A673 (cell line): ENCODE measurements around the gene EMC9. TPM values are rescaled to one million over a fixed set of nuclear protein-coding genes. Genes with fewer than 3 reads are reported as not detected.

ENCODE experiments used
- BruUV-seq: library from RNA; stranded (reverse); fragments of 400-500 nt; replicated peaks from 2 replicates; lab custom pipeline; 2021; lab: Mats Ljungman, UMichigan
- CTCF ChIA-PET: fragments of 300-600 bp; sonication (Branson Sonifier 250); formaldehyde crosslinking; loops from one replicate; lab custom pipeline; 2022; ENCODE audit warnings: antibody characterized with exemption; lab: Charles Lee
- POLR2A ChIA-PET: fragments of 300-600 bp; sonication (Branson Sonifier 250); formaldehyde crosslinking; loops from one replicate; lab custom pipeline; 2022; ENCODE audit warnings: antibody characterized with exemption; ENCODE audit not compliant: low non-redundant PET; lab: Charles Lee
- DNase-seq: peaks from one replicate; pipeline ENCODE4 v3.0.0-alpha.2; 2015; ENCODE audit warnings: low spot score
- H3K27ac ChIP-seq: fragments of 200-600 bp; sonication (generic); 2 replicates; pipeline ENCODE4 v1.5.1; 2016; ENCODE audit warnings: mixed run types, low read depth, mild to moderate bottlenecking, mixed read lengths, antibody characterized with exemption, low read length; ENCODE audit not compliant: poor library complexity, severe bottlenecking
- H3K27me3 ChIP-seq: fragments of 200-600 bp; sonication (generic); replicated peaks from 2 replicates; pipeline ENCODE4 v1.6.1; 2017; ENCODE audit warnings: mixed run types, low read depth, mild to moderate bottlenecking, mixed read lengths, antibody characterized with exemption, low read length; ENCODE audit not compliant: insufficient read depth, poor library complexity
- H3K36me3 ChIP-seq: fragments of 200-600 bp; sonication (generic); 2 replicates; pipeline ENCODE4 v1.6.1; 2016; ENCODE audit warnings: mixed run types, mild to moderate bottlenecking, mixed read lengths, antibody characterized with exemption, low read length; ENCODE audit not compliant: insufficient read depth, poor library complexity, severe bottlenecking
- H3K4me1 ChIP-seq: fragments of 200-600 bp; sonication (generic); 2 replicates; pipeline ENCODE4 v1.6.1; 2017; ENCODE audit warnings: mixed run types, mild to moderate bottlenecking, mixed read lengths, antibody characterized with exemption, low read length; ENCODE audit not compliant: insufficient read depth, poor library complexity, severe bottlenecking
- H3K4me3 ChIP-seq: fragments of 200-600 bp; sonication (generic); 2 replicates; pipeline ENCODE4 v1.5.1; 2016; ENCODE audit warnings: low read depth, mixed run types, mild to moderate bottlenecking, mixed read lengths, low read length; ENCODE audit not compliant: poor library complexity, severe bottlenecking
- H3K9me3 ChIP-seq: fragments of 200-600 bp; sonication (generic); 2 replicates; pipeline ENCODE4 v1.6.1; 2016; ENCODE audit warnings: mixed run types, low read depth, mild to moderate bottlenecking, mixed read lengths, antibody characterized with exemption, low read length; ENCODE audit not compliant: poor library complexity, severe bottlenecking
- EZH2 ChIP-seq: fragments of 200-600 bp; sonication (generic); IDR thresholded peaks from 2 replicates; pipeline ENCODE4 v1.6.1; 2017; ENCODE audit warnings: borderline replicate concordance, low read depth, mild to moderate bottlenecking, mixed read lengths, antibody characterized with exemption, low read length; ENCODE audit not compliant: poor library complexity, severe bottlenecking
- intact Hi-C: fragments of 100-400 bp; cut with micrococcal nuclease; formaldehyde crosslinking; loops from one replicate; pipeline ENCODE4 v1.10.0; 2022; ENCODE audit not compliant: unreplicated experiment
- total RNA-seq: library from RNA; stranded (reverse); gene quantifications from 2 replicates; pipeline ENCODE4 v1.2.3, GENCODE V29; 2021
- TF ChIP-seq, protein P1 (sequence below): fragments of 300-800, 200-600 bp; sonication (generic); conservative IDR thresholded peaks from 2 replicates; pipeline ENCODE4 v1.5.1; 2017; ENCODE audit warnings: low read depth, mild to moderate bottlenecking, antibody characterized with exemption, low read length, moderate library complexity, mixed read lengths

EMC9 gene
- total RNA-seq, 1 experiment from 2014 or later: 36.8 TPM

DNA sequence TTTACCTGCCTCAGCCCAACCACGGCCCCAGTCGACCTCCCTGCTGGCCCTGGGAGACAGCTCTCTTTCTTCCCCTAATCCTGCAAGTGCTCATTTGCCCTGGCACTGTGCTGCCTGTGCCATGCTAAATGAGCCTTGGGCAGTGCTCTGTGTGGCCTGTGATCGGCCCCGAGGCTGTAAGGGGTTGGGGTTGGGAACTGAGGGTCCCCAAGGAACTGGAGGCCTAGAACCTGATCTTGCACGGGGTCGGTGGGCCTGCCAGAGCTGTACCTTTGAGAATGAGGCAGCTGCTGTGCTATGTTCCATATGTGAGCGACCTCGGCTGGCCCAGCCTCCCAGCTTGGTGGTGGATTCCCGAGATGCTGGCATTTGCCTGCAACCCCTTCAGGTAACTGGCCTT, 8.7 kb upstream of the EMC9 start:
- no peaks in the 10 kb centered on the region for H3K9me3 ChIP-seq
- intact Hi-C loops: no loop called here
- no peak for TF ChIP-seq EZH2
- TF ChIP-seq, protein P1, sequence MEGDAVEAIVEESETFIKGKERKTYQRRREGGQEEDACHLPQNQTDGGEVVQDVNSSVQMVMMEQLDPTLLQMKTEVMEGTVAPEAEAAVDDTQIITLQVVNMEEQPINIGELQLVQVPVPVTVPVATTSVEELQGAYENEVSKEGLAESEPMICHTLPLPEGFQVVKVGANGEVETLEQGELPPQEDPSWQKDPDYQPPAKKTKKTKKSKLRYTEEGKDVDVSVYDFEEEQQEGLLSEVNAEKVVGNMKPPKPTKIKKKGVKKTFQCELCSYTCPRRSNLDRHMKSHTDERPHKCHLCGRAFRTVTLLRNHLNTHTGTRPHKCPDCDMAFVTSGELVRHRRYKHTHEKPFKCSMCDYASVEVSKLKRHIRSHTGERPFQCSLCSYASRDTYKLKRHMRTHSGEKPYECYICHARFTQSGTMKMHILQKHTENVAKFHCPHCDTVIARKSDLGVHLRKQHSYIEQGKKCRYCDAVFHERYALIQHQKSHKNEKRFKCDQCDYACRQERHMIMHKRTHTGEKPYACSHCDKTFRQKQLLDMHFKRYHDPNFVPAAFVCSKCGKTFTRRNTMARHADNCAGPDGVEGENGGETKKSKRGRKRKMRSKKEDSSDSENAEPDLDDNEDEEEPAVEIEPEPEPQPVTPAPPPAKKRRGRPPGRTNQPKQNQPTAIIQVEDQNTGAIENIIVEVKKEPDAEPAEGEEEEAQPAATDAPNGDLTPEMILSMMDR: no peak
- ChIA-PET CTCF (no interaction called here), POLR2A (no interaction called here)
- H3K36me3 ChIP-seq: peaks cover 43% of the 10 kb centered on the region
- no peak for DNase-seq
- H3K4me3 ChIP-seq: no peak overlapping the region
- no peaks in the 10 kb centered on the region for H3K27me3 ChIP-seq
- BruUV-seq: no TSS peak
- peaks cover 12% of the 10 kb centered on the region for H3K4me1 ChIP-seq
- H3K27ac ChIP-seq: no peak overlapping the region

DNA sequence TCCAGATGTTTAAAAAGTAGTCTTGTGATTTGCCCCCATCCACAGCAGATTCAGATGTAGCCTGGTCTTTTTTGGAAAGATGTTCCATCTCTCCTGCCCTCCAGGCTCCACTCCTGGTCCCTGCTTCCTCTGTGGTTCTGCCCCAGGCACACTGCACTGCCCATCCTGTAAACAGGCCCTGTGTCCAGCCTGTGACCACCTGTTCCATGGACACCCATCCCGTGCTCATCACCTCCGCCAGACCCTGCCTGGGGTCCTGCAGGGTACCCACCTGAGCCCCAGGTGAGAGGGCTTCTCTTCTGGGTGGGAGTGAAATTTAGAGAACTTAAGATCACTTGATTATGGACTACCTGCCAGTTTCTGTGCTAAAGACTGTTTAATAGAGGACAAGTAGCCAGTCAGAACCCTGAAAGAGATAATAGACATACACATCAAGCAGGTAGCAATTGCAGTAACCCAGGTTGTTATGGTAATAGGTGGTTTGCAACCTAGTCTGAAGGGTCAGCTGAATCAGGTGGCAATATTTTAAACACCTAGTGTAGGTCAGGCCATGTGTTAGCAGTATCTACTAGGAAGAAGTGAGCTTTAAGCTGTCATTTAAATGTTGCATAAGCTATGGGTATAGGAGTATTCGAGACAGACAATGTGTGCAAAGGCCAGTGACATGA, 8.0 kb upstream of the EMC9 start:
- BruUV-seq: no TSS peak
- intact Hi-C loops: loop anchor here (5.0 kb wide), 1 partner anchor 38 kb away; the partner anchor contains the start of gene IPO4
- H3K27ac ChIP-seq: no peak overlapping the region
- ChIA-PET CTCF (no interaction called here), POLR2A (no interaction called here)
- TF ChIP-seq, protein P1: no peak
- TF ChIP-seq EZH2: no peak
- H3K4me3 ChIP-seq: no peak overlapping the region
- H3K36me3 ChIP-seq: peaks cover 41% of the 10 kb centered on the region
- no peaks in the 10 kb centered on the region for H3K9me3 ChIP-seq
- no peak for DNase-seq
- peaks cover 12% of the 10 kb centered on the region for H3K4me1 ChIP-seq
- H3K27me3 ChIP-seq: no peaks in the 10 kb centered on the region

DNA sequence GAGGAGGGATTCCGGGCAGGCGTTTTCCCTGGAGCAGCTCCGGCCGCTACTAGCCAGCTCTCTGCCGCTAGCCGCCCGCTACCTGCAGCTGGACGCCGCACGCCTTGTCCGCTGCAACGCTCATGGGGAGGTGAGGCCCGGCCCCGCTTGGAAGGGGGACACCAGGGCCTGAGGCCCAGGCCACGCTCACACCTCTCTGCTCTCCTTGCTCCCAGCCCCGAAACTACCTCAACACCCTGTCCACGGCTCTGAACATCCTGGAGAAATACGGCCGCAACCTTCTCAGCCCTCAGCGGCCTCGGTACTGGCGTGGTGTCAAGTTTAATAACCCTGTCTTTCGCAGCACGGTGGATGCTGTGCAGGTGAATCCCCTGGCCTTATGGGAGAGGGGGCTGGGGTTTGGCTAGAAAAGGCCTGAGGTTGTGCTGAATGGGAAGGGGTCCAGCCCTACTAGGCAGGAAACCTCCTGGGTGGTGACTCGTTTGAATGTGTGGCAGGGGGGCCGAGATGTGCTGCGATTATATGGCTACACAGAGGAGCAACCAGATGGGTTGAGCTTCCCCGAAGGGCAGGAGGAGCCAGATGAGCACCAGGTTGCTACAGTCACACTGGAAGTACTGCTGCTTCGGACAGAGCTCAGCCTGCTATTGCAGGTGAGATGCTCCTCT, 6.5 kb upstream of the EMC9 start:
- intact Hi-C loops: loop anchor here (1.0 to 5.0 kb wide), 2 partner anchors 13 to 39 kb away; partner anchors contain the start of genes IPO4 and IRF9
- ChIA-PET CTCF (no interaction called here), POLR2A (interaction anchor here (0.6 kb wide), 1 partner anchor 223 kb away, joined by 3 read pairs; no protein-coding TSS in a partner anchor)
- H3K36me3 ChIP-seq: peaks cover 48% of the 10 kb centered on the region
- H3K9me3 ChIP-seq: no peaks in the 10 kb centered on the region
- H3K4me3 ChIP-seq: peak overlapping the region; percentile 90
- TSS peak; percentile 46 for BruUV-seq
- DNase-seq: no peak
- peak overlapping the region; percentile 87 for H3K27ac ChIP-seq
- H3K4me1 ChIP-seq: peaks cover 12% of the 10 kb centered on the region
- no peak for TF ChIP-seq EZH2
- TF ChIP-seq, protein P1: no peak
- no peaks in the 10 kb centered on the region for H3K27me3 ChIP-seq
